ENCODE results near the gene PLPP3. TPM values are rescaled to one million over a fixed set of nuclear protein-coding genes. Genes with fewer than 3 reads are reported as not detected.

Gene PLPP3
- total and polyA plus RNA-seq, 9 of the 15 experiments (the other 6 are each of a cell fraction or from before 2014, with no cell fraction given), result 0.07 to 0.54 (median 0.20) TPM

DNA sequence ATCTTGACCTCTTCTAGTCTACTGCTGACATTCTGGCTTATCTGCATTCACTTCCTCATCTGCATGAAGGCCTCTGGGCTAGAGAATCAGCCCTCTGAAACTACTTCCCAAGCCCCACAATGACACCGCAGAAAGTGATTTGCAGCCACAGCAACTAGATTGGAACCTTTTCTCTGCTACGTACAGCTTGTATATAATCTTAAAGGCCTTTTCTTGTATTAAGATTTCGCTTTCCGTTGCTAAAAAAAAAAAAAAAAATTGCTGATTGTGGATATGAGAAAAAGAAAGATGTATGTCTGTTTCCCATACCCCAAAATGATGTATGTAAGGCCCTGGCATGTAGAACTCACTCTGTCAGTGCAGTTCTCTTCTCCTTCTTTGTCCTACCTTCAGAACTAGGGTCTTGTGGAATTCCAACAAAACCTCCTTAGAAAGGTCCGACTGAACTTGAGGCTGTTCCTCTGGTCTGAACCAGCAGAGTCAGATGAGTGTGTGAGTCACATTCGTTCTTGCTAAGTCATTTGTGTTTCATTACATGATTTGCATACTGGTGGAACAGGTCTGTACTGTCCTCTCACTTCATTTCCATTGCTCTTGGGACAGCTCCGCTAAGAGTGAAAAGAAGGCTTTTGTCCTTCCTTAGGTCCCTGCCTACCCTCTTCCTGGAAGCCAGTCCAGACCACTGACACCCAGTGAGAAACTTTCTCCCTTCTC, 62.7 kb downstream of the PLPP3 start (continued):
- TF ChIP-seq, protein P1, sequence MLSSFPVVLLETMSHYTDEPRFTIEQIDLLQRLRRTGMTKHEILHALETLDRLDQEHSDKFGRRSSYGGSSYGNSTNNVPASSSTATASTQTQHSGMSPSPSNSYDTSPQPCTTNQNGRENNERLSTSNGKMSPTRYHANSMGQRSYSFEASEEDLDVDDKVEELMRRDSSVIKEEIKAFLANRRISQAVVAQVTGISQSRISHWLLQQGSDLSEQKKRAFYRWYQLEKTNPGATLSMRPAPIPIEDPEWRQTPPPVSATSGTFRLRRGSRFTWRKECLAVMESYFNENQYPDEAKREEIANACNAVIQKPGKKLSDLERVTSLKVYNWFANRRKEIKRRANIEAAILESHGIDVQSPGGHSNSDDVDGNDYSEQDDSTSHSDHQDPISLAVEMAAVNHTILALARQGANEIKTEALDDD (IDR thresholded peaks at IDR 0.05), result peak; percentile 75; the same call in 1 of the 2 replicates
- no peak; the same call in none of the 2 replicates for TF ChIP-seq CTBP1 (IDR thresholded peaks at IDR 0.05; ENCODE audit: borderline replicate concordance)
- TF ChIP-seq ETV5 (CRISPR knock-in tag; IDR thresholded peaks at IDR 0.05; ENCODE audit: low read depth), result no peak
- TF ChIP-seq ATF1 (CRISPR knock-in tag; IDR thresholded peaks at IDR 0.05), result no peak
- peak; percentile 52; the same call in 1 of the 2 replicates for TF ChIP-seq ATF1 (tag; IDR thresholded peaks at IDR 0.05)
- TF ChIP-seq KAT2B (IDR thresholded peaks at IDR 0.05; ENCODE audit: low read depth, low read length), result no peak
- TF ChIP-seq ZNF830 (CRISPR knock-in tag; IDR thresholded peaks at IDR 0.05), result no peak
- TF ChIP-seq PHF21A (IDR thresholded peaks at IDR 0.05; ENCODE audit: borderline replicate concordance, low read depth), result 0 out of 2 replicates have a peak, but pooled peaks have one; percentile 34
- TF ChIP-seq BDP1 (IDR thresholded peaks at IDR 0.05; ENCODE audit: insufficient read depth, insufficient read length), result no peak
- TF ChIP-seq DACH1 (IDR thresholded peaks at IDR 0.05; ENCODE audit: partially characterized antibody), result no peak
- TF ChIP-seq ZNF639 (CRISPR knock-in tag; conservative IDR thresholded peaks at IDR 0.05 in 1 of 2, IDR thresholded peaks at IDR 0.05 in 1 of 2), result peak in 1 of 2 experiments; percentile 18; a peak in 1 of 4 replicates
- TF ChIP-seq XRCC5 (IDR thresholded peaks at IDR 0.05; ENCODE audit: low read depth, low read length), result no peak
- TF ChIP-seq SNRNP70 (optimal IDR thresholded peaks at IDR 0.05; ENCODE audit: low read depth, low read length), result no peak
- no peak for TF ChIP-seq ZFP36 (IDR thresholded peaks at IDR 0.05; ENCODE audit: low read depth, low read length, partially characterized antibody)
- no peak for TF ChIP-seq EGR1 (conservative IDR thresholded peaks at IDR 0.05)
- no peak for TF ChIP-seq SNIP1 (IDR thresholded peaks at IDR 0.05; ENCODE audit: low read depth)
- TF ChIP-seq ZNF655 (CRISPR knock-in tag; IDR thresholded peaks at IDR 0.05), result no peak
- TF ChIP-seq UBTF (IDR thresholded peaks at IDR 0.05; ENCODE audit: borderline replicate concordance in 1 of 2, low read depth in 2 of 2, low read length in 2 of 2), result no peak
